HG03521 (cell line): Measurements from ENCODE around the gene RFX1.
"Not testable (repeated sequence)": the region's sequence is repeated elsewhere in the genome, so short reads cannot be mapped to it uniquely, and the experiment has no call there.

ENCODE experiments used
- ATAC-seq: cut with Tn5 transposase; IDR thresholded peaks from one replicate; pipeline ENCODE4 v1.9.1; 2021; ENCODE audit warnings: mild to moderate bottlenecking, moderate library complexity; ENCODE audit not compliant: unreplicated experiment

The RFX1 gene

GRCh38 chr19:13979686-13980085 is 26.4 kb downstream of the RFX1 start:
- ATAC-seq: no peak

GRCh38 chr19:13979244-13979615 is 26.9 kb downstream of the RFX1 start:
- no peak for ATAC-seq

GRCh38 chr19:13978351-13979243 is 27.5 kb downstream of the RFX1 start:
- ATAC-seq: no peak

- no peak for ATAC-seq
Observed at GRCh38 chr19:13977803-13978202, 28.3 kb downstream of the RFX1 start.

- ATAC-seq: no peak
Observed at GRCh38 chr19:13976446-13976845, 29.7 kb downstream of the RFX1 start.

GRCh38 chr19:13975870-13976269 is 30.2 kb downstream of the RFX1 start:
- no peak for ATAC-seq

GRCh38 chr19:13974073-13974472 is 32.0 kb downstream of the RFX1 start:
- ATAC-seq: no peak

- ATAC-seq: not testable (repeated sequence)
Observed at GRCh38 chr19:13973479-13973878, 32.6 kb downstream of the RFX1 start.

- ATAC-seq: no peak
Observed at GRCh38 chr19:13972368-13973155, 33.6 kb downstream of the RFX1 start.

- ATAC-seq: not testable (repeated sequence)
Observed at GRCh38 chr19:13971868-13972267, 34.3 kb downstream of the RFX1 start.

- ATAC-seq: no peak
Observed at GRCh38 chr19:13969897-13970296, 36.2 kb downstream of the RFX1 start.

- no peak for ATAC-seq
Observed at GRCh38 chr19:13968999-13969398, 37.1 kb downstream of the RFX1 start.

- ATAC-seq: no peak
Observed at GRCh38 chr19:13968383-13968935, 37.7 kb downstream of the RFX1 start.

GRCh38 chr19:13967206-13967605 is 38.9 kb downstream of the RFX1 start:
- ATAC-seq: not testable (repeated sequence)

GRCh38 chr19:13966684-13967128 is 39.4 kb downstream of the RFX1 start:
- no peak for ATAC-seq

GRCh38 chr19:13965926-13966683 is 40.0 kb downstream of the RFX1 start:
- no peak for ATAC-seq

- no peak for ATAC-seq
Observed at GRCh38 chr19:13965377-13965896, 40.7 kb downstream of the RFX1 start.

GRCh38 chr19:13964776-13965175 is 41.3 kb downstream of the RFX1 start:
- no peak for ATAC-seq

- no peak for ATAC-seq
Observed at GRCh38 chr19:13963603-13964105, 42.5 kb downstream of the RFX1 start.
